ENCODE data around the gene AK8. TPM values are rescaled to one million over a fixed set of nuclear protein-coding genes. Genes with fewer than 3 reads are reported as not detected.
A peak's percentile ranks its signal among the peaks of the same experiment; 100 is the strongest.
"Not testable (repeated sequence)": the region's sequence is repeated elsewhere in the genome, so short reads cannot be mapped to it uniquely, and the experiment has no call there.

The AK8 gene
- total RNA-seq, 1 donor from 2014 or later: not detected

GRCh38 chr9:132711846-132712245, 166.2 kb downstream of the AK8 start:
- intact Hi-C loops (cut with DNase I): no loop called here
- no peak for DNase-seq (ENCODE audit: missing footprints)
- no peak for ATAC-seq

- intact Hi-C loops (cut with DNase I); DNase-seq (ENCODE audit: missing footprints); ATAC-seq: not testable (repeated sequence)
Measured at GRCh38 chr9:132711152-132711551, 166.9 kb downstream of the AK8 start.

GRCh38 chr9:132710333-132710732, 167.8 kb downstream of the AK8 start:
- intact Hi-C loops (cut with DNase I): no loop called here
- no peak for DNase-seq (ENCODE audit: missing footprints)
- ATAC-seq: no peak

GRCh38 chr9:132708769-132709430, 169.2 kb downstream of the AK8 start:
- ATAC-seq: no peak

GRCh38 chr9:132708239-132708638, 169.8 kb downstream of the AK8 start:
- intact Hi-C loops (cut with DNase I): no loop called here
- DNase-seq (ENCODE audit: missing footprints): no peak
- ATAC-seq: no peak

More at GRCh38 chr9:132708769-132709430, 169.2 kb downstream of the AK8 start:
- intact Hi-C loops (cut with DNase I): no loop called here
- no peak for DNase-seq (ENCODE audit: missing footprints)

- DNase-seq (ENCODE audit: missing footprints): no peak
- intact Hi-C loops (cut with DNase I): no loop called here
Measured at GRCh38 chr9:132703336-132703735, 174.7 kb downstream of the AK8 start.

GRCh38 chr9:132702254-132702653, 175.8 kb downstream of the AK8 start:
- DNase-seq (ENCODE audit: missing footprints) (no peak), ATAC-seq (no peak)
- intact Hi-C loops (cut with DNase I): no loop called here

More at GRCh38 chr9:132703336-132703735, 174.7 kb downstream of the AK8 start:
- no peak for ATAC-seq

GRCh38 chr9:132699956-132700355, 178.1 kb downstream of the AK8 start:
- DNase-seq (ENCODE audit: missing footprints) (no peak), ATAC-seq (no peak)
- intact Hi-C loops (cut with DNase I): no loop called here

GRCh38 chr9:132698989-132699388, 179.1 kb downstream of the AK8 start:
- intact Hi-C loops (cut with DNase I): no loop called here
- ATAC-seq (no peak), DNase-seq (ENCODE audit: missing footprints) (no peak)

GRCh38 chr9:132697230-132697629, 180.9 kb downstream of the AK8 start:
- DNase-seq (ENCODE audit: missing footprints) (no peak), ATAC-seq (no peak)
- intact Hi-C loops (cut with DNase I): no loop called here

- ATAC-seq (no peak), DNase-seq (ENCODE audit: missing footprints) (no peak)
- intact Hi-C loops (cut with DNase I): no loop called here
Measured at GRCh38 chr9:132694144-132694543, 183.9 kb downstream of the AK8 start.

GRCh38 chr9:132690696-132691095, 187.4 kb downstream of the AK8 start:
- intact Hi-C loops (cut with DNase I): no loop called here
- ATAC-seq (no peak), DNase-seq (ENCODE audit: missing footprints) (no peak)

- peak; percentile 48 for ATAC-seq
- no peak for DNase-seq (ENCODE audit: missing footprints)
- intact Hi-C loops (cut with DNase I): no loop called here
Measured at GRCh38 chr9:132683873-132684272, 194.2 kb downstream of the AK8 start.

- intact Hi-C loops (cut with DNase I): no loop called here
- DNase-seq (ENCODE audit: missing footprints): no peak
- ATAC-seq: no peak
Measured at GRCh38 chr9:132681561-132681960, 196.5 kb downstream of the AK8 start.

GRCh38 chr9:132679946-132680625, 198.0 kb downstream of the AK8 start:
- ATAC-seq (no peak), DNase-seq (ENCODE audit: missing footprints) (no peak)
- intact Hi-C loops (cut with DNase I): no loop called here

- DNase-seq (ENCODE audit: missing footprints) (no peak), ATAC-seq (no peak)
- intact Hi-C loops (cut with DNase I): no loop called here
Measured at GRCh38 chr9:132677976-132678375, 200.1 kb downstream of the AK8 start.

Other genes with a start within 250 kb of the AK8 start
- gene DDX31, start 208.3 kb downstream of the AK8 start, total RNA-seq: 4.7 TPM
- 8.8 TPM for gene GTF3C4, start 207.8 kb downstream of the AK8 start, total RNA-seq
- gene SPACA9, start 614 bp upstream of the AK8 start, total RNA-seq: 4.0 TPM
- 42.6 TPM for gene TSC1, start 66.3 kb upstream of the AK8 start, total RNA-seq
- 0.43 TPM for gene GFI1B, start 100.4 kb upstream of the AK8 start, total RNA-seq
- 58.0 TPM for gene GTF3C5, start 152.7 kb upstream of the AK8 start, total RNA-seq
- gene CEL, start 183.7 kb upstream of the AK8 start, total RNA-seq: 7.7 TPM
- 33.7 TPM for gene RALGDS, start 243.0 kb upstream of the AK8 start, total RNA-seq

All from Right ventricle myocardium inferior (tissue), 1 donor.